Measurements from ENCODE around the gene JAG2.

The JAG2 gene

GRCh38 chr14:105092171-105093037 is 76.2 kb downstream of the JAG2 start:
- DNase-seq (ENCODE audit: low read depth in 2 of 2) = no peak

GRCh38 chr14:105091517-105092170 is 76.9 kb downstream of the JAG2 start:
- DNase-seq (ENCODE audit: low read depth in 2 of 2) = no peak

DNA sequence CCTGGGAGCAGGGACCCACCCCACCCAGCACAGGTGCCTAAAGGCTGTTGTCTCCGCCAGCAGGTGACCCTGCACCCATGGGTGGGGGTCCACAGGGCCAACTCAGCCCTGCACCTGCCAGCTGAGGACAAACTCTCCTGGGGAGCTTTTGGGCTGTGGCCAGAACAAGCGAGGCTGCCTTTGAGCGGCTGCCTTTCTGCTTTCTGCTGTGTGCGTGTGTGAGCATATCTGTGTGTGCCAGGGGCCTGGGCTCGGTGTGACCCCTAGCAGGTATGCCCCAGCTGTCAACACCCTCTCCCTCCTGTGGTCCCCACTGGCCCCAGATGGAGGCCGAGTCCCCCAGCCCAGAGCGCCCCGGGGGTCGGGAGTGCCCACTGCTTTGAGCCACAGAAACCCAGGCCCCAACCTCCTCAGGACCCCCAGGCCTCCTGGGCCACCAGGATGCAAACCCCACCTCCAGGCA is 77.5 kb downstream of the JAG2 start:
- DNase-seq (ENCODE audit: low read depth in 2 of 2) = no peak

Measured in stimulated activated CD4-positive, alpha-beta T cell treated with anti-CD3 and anti-CD28 coated beads, Interleukin-12 subunit alpha, Interleukin-12 subunit beta, amount 100 ng/mL, for 24 hours (primary cell).